HS-5 (cell line): ENCODE data around the gene TMEM131.
"Not testable (repeated sequence)": the region's sequence is repeated elsewhere in the genome, so short reads cannot be mapped to it uniquely, and the experiment has no call there.

Experiments used
- DNase-seq: peaks from one replicate; pipeline ENCODE4 v3.0.0-alpha.2; 2012; ENCODE audit warnings: low read depth

Gene TMEM131

GRCh38 chr2:98022067-98022466, 26.3 kb upstream of the TMEM131 start:
- DNase-seq: not testable (repeated sequence)

GRCh38 chr2:98020992-98021713, 25.4 kb upstream of the TMEM131 start:
- DNase-seq: no peak

- no peak for DNase-seq
These were observed 24.8 kb upstream of the TMEM131 start for GRCh38 chr2:98020516-98020915.

- no peak for DNase-seq
These were observed 21.3 kb upstream of the TMEM131 start for GRCh38 chr2:98016908-98017670.

- no peak for DNase-seq
These were observed 19.9 kb upstream of the TMEM131 start for GRCh38 chr2:98015671-98016070.

- DNase-seq: no peak
These were observed 18.6 kb upstream of the TMEM131 start for GRCh38 chr2:98014379-98014778.

- no peak for DNase-seq
These were observed 17.8 kb upstream of the TMEM131 start for GRCh38 chr2:98013407-98014042.

- DNase-seq: no peak
These were observed 16.8 kb upstream of the TMEM131 start for GRCh38 chr2:98012561-98012991.

- DNase-seq: no peak
These were observed 14.4 kb upstream of the TMEM131 start for GRCh38 chr2:98009887-98010760.

GRCh38 chr2:98008415-98008814, 12.7 kb upstream of the TMEM131 start:
- DNase-seq: no peak

- DNase-seq: no peak
These were observed 10.6 kb upstream of the TMEM131 start for GRCh38 chr2:98006378-98006777.

- DNase-seq: no peak
These were observed 8.9 kb upstream of the TMEM131 start for GRCh38 chr2:98004613-98005012.

- no peak for DNase-seq
These were observed 8.3 kb upstream of the TMEM131 start for GRCh38 chr2:98004047-98004446.

GRCh38 chr2:97999536-97999935, 3.8 kb upstream of the TMEM131 start:
- no peak for DNase-seq

GRCh38 chr2:97998431-97999005, 2.8 kb upstream of the TMEM131 start:
- no peak for DNase-seq

GRCh38 chr2:97997784-97998392, 2.1 kb upstream of the TMEM131 start:
- no peak for DNase-seq

- DNase-seq: no peak
These were observed 931 bp upstream of the TMEM131 start for GRCh38 chr2:97996679-97997078.

GRCh38 chr2:97995026-97995733, 568 bp downstream of the TMEM131 start:
- peak; percentile 64 for DNase-seq

GRCh38 chr2:97994476-97994875, 1.3 kb downstream of the TMEM131 start:
- no peak for DNase-seq

- DNase-seq: no peak
These were observed 1.8 kb downstream of the TMEM131 start for GRCh38 chr2:97993926-97994325.
